Thoracic aorta (tissue), 2 donors: ENCODE results near the gene OTUD7B. TPM values are rescaled to one million over a fixed set of nuclear protein-coding genes. Genes with fewer than 3 reads are reported as not detected.
A peak's percentile ranks its signal among the peaks of the same experiment; 100 is the strongest.

ENCODE experiments used
- ATAC-seq: fragments of 150-250 bp; one replicate; pipeline ENCODE4 v1.8.0; 2017; ENCODE audit warnings: low read depth; ENCODE audit not compliant: insufficient number of reproducible peaks, low FRiP score
- DNase-seq: peaks from one replicate; pipeline ENCODE4 v3.0.0-alpha.2; 2020; ENCODE audit warnings: low spot score
- H3K27ac ChIP-seq, 2 donors: fragments of 200-600 bp; sonication (generic); 1 replicate in 1 of 2; 2 replicates in 1 of 2; pipeline ENCODE4 v1.5.1; 2016; ENCODE audit warnings: mild to moderate bottlenecking in 2 of 2, moderate library complexity in 2 of 2
- H3K27me3 ChIP-seq: fragments of 200-600 bp; sonication (generic); replicated peaks from 2 replicates; pipeline ENCODE4 v1.6.0; 2016; ENCODE audit warnings: mild to moderate bottlenecking; ENCODE audit not compliant: insufficient read depth
- H3K36me3 ChIP-seq: fragments of 200-600 bp; sonication (generic); one replicate; pipeline ENCODE4 v1.5.1; 2016
- H3K4me1 ChIP-seq, 2 donors: fragments of 200-600 bp; sonication (generic); 1 replicate in 1 of 2; 2 replicates in 1 of 2; pipeline versions ENCODE4 v1.5.1 to v1.6.0; 2016; ENCODE audit warnings: low read depth in 2 of 2, mild to moderate bottlenecking in 1 of 2; ENCODE audit not compliant: control insufficient read depth in 1 of 2
- H3K4me3 ChIP-seq: fragments of 200-600 bp; sonication (generic); 2 replicates; pipeline ENCODE4 v1.5.1; 2016; ENCODE audit warnings: mild to moderate bottlenecking
- H3K9me3 ChIP-seq: fragments of 200-600 bp; sonication (generic); 2 replicates; pipeline ENCODE4 v1.5.1; 2016
- CTCF ChIP-seq: fragments of 200-600 bp; sonication (generic); IDR thresholded peaks from one replicate; pipeline ENCODE4 v1.5.1; 2019; ENCODE audit warnings: antibody characterized with exemption
- total RNA-seq, 2 donors: library from RNA; depleted of rRNA; stranded (reverse); fragments of >200 nt; gene quantifications; one replicate each; pipeline versions ENCODE4 v1.1.0 to v1.2.3, GENCODE V29; 2016

Gene OTUD7B
- total RNA-seq, 2 donors from 2014 or later, result 29.9 to 30.6 TPM

DNA sequence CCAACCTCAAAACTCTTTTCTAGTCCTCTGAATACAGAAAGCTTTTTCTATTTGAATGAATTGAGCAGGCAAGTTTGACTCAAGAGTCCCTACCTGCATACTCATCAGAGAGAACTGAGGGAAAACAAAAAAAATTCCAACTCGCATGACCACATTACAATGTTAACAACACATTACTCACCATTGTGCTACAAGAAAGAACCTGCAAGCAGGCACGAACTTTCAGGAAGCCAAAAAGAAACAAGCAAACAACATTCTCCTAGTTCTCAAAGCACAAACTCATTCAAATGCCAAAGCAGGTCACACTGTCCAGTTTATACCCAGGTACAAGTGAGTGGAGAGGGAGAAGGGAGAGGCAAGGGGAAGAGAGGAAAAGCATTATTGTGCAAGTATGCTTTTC is 14.6 kb downstream of the OTUD7B start:
- Histone ChIP-seq H3K4me3 (no peak overlapping the region), H3K27ac (peak overlapping the region in 1 of 2 donors; percentile 32), H3K27me3 (no peaks in the 10 kb centered on the region), H3K4me1 (peaks cover 32 to 55% of the 10 kb centered on the region in 2 donors), H3K36me3 (no peaks in the 10 kb centered on the region), H3K9me3 (no peaks in the 10 kb centered on the region)
- ATAC-seq (no peak), DNase-seq (no peak)
- TF ChIP-seq CTCF, result no peak

DNA sequence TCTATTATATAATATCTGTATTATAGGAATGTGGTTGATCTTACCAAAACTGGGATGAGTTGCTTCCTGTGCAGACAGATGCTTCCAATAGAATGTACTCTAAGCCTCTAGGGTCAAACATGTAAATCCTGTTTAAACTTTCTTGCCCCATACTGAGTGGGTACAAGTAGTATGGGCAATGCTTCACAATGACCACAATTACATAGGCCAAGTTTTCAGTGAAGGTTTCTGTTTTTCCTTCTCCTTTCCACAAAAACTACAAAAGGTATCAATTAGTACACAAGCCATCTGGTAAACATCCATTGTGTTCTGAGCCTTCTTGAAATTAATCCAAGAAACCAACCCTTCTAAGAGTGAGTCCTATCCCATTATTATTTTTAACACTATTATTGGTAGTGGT is 16.8 kb downstream of the OTUD7B start:
- no peaks in the 10 kb centered on the region for H3K36me3 ChIP-seq
- H3K27me3 ChIP-seq, result no peaks in the 10 kb centered on the region
- H3K4me3 ChIP-seq, result no peak overlapping the region
- no peak overlapping the region for H3K27ac ChIP-seq
- DNase-seq (no peak), ATAC-seq (no peak)
- peaks cover 27 to 43% of the 10 kb centered on the region in 2 donors for H3K4me1 ChIP-seq
- no peaks in the 10 kb centered on the region for H3K9me3 ChIP-seq
- no peak for TF ChIP-seq CTCF

DNA sequence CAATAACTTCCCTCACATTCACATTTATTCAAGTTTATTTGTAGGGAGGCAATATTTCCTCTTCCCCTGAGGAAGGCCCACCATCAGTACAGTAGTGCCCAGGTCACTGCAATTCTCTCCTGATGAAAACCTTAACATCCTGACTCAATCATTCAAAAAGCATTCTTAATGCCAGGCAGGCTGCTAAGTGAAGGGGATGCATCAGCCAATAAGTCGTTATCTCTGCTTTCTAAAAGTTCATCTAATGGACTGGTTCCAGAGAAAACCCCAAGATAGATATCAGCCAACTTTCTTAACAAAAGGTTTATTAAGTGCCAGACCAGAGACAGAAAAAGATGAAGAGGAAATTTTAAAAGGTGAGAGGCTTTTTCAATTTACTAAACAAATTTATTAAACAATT is 17.3 kb downstream of the OTUD7B start:
- Histone ChIP-seq H3K27ac (no peak overlapping the region), H3K4me1 (peaks cover 30 to 43% of the 10 kb centered on the region in 2 donors)

DNA sequence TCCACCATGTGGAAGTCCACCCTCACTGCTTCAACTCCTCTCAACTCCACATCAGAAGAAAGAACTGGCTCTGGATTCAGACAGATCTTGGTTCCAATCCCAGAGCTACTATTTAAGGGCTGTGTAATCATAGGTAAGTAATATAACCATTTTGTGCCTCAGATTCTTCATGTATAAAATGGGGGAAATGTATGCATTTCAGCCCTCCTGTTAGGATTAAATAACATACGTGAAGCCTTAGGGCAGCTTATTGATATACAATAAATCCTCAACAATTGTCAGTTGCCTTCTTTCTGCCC is 23.3 kb downstream of the OTUD7B start:
- H3K27me3 ChIP-seq, result no peaks in the 10 kb centered on the region

More for the DNA sequence above, 17.3 kb downstream of the OTUD7B start:
- H3K9me3 ChIP-seq, result no peaks in the 10 kb centered on the region
- no peaks in the 10 kb centered on the region for H3K27me3 ChIP-seq
- ATAC-seq (no peak), DNase-seq (no peak)
- no peak overlapping the region for H3K4me3 ChIP-seq
- no peak for TF ChIP-seq CTCF
- no peaks in the 10 kb centered on the region for H3K36me3 ChIP-seq

DNA sequence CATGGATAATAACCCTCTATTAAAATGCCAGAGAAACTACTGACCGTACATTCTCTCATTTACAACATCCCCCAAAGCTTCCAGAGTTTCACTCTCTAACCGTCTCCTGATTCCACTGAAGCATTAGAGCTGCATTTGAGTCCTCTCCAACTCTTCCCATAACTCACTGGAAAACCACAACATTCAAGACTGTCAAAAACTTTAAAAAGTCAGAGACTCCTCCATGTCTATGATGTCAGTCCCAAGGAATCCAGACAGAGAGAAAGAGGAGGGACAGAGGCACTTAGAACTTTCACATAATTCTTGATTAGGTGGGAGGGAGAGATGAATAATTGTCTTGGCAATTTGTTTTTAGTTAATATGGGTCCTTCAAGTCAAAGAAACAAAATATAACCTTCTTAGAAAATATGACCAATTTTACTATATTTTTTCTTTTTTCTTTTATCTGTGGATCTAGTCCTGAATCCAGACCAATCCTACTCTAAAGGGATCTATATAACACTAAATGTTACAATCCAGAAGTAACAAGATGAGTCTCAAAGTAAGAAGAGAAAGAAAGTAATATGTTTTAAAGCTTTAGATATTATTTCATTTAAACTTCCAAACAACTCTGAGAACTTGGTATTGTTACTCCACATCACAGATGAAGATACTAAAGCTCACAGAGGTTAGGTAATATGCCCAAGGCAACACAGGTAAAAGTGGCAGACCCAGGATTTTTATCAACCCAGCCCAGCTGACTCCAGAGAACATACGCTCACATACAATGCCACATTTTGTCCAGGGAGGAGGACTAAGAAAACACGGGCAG is 23.8 kb downstream of the OTUD7B start:
- ATAC-seq (no peak), DNase-seq (no peak)
- Histone ChIP-seq H3K36me3 (no peaks in the 10 kb centered on the region), H3K27me3 (no peaks in the 10 kb centered on the region), H3K4me3 (peak overlapping the region; percentile 18), H3K9me3 (no peaks in the 10 kb centered on the region), H3K4me1 (peaks cover 12 to 40% of the 10 kb centered on the region in 2 donors), H3K27ac (peak overlapping the region; percentile 1 to 36)
- no peak for TF ChIP-seq CTCF

More for the DNA sequence above, 23.3 kb downstream of the OTUD7B start:
- TF ChIP-seq CTCF, result no peak
- H3K9me3 ChIP-seq, result no peaks in the 10 kb centered on the region
- ATAC-seq (no peak), DNase-seq (no peak)
- H3K4me3 ChIP-seq, result no peak overlapping the region
- peak overlapping the region; percentile 1 to 36 for H3K27ac ChIP-seq
- H3K4me1 ChIP-seq, result peaks cover 12 to 40% of the 10 kb centered on the region in 2 donors
- no peaks in the 10 kb centered on the region for H3K36me3 ChIP-seq
